Keratinocyte (primary cell): ENCODE results near the gene MAGI1. TPM values are rescaled to one million over a fixed set of nuclear protein-coding genes. Genes with fewer than 3 reads are reported as not detected.
"Not testable (repeated sequence)": the region's sequence is repeated elsewhere in the genome, so short reads cannot be mapped to it uniquely, and the experiment has no call there.

Experiments used
- DNase-seq: peaks from one replicate; pipeline ENCODE4 v3.0.0-alpha.2; 2011; ENCODE audit warnings: low read depth, missing footprints, low spot score
- FAIRE-seq: peaks from 2 replicates; lab custom pipeline; 2011; peaks lifted over from hg19 to GRCh38; lab: Jason Lieb, UNC
- H2AFZ ChIP-seq: 2 replicates; pipeline ENCODE4 v1.6.0; 2012; ENCODE audit warnings: low read length, control low read depth, inconsistent platforms; ENCODE audit not compliant: control insufficient read depth
- H3K27ac ChIP-seq: 2 replicates; pipeline ENCODE4 v1.5.1; 2011; ENCODE audit warnings: low read length; ENCODE audit not compliant: control insufficient read depth, insufficient read depth
- H3K27me3 ChIP-seq: 3 replicates; pipeline ENCODE4 v1.6.0; 2011; ENCODE audit warnings: low read length; ENCODE audit not compliant: control insufficient read depth, insufficient read depth; ENCODE audit errors: extremely low read depth
- H3K36me3 ChIP-seq, 2 experiments: 2 replicates in 1 of 2; 3 replicates in 1 of 2; pipeline ENCODE4 v1.5.1; 2011; ENCODE audit warnings: low read length in 2 of 2, mild to moderate bottlenecking in 1 of 2; ENCODE audit not compliant: control insufficient read depth in 2 of 2, insufficient read depth in 2 of 2; ENCODE audit errors: extremely low read depth in 1 of 2
- H3K4me1 ChIP-seq: 3 replicates; pipeline ENCODE4 v1.5.1; 2011; ENCODE audit warnings: low read length; ENCODE audit not compliant: control insufficient read depth, insufficient read depth; ENCODE audit errors: extremely low read depth
- H3K4me2 ChIP-seq: 3 replicates; pipeline ENCODE4 v1.6.0; 2011; ENCODE audit warnings: low read depth, low read length; ENCODE audit not compliant: control insufficient read depth, insufficient read depth; ENCODE audit errors: extremely low read depth
- H3K4me3 ChIP-seq, 3 experiments: fragments of 200-600 bp in 1 of 3; sonication (generic) in 1 of 3; 2 replicates in 2 of 3; 3 replicates in 1 of 3; pipeline ENCODE4 v1.5.1; 2011 to 2016; ENCODE audit warnings: low read length in 3 of 3, mild to moderate bottlenecking in 3 of 3, control low read depth in 2 of 3, inconsistent platforms in 1 of 3, low read depth in 1 of 3, mixed read lengths in 1 of 3, mixed run types in 1 of 3, moderate library complexity in 1 of 3; ENCODE audit not compliant: control insufficient read depth in 2 of 3, insufficient read depth in 2 of 3; ENCODE audit errors: extremely low read depth in 1 of 3
- H3K79me2 ChIP-seq: 2 replicates; pipeline ENCODE4 v1.6.0; 2012; ENCODE audit warnings: low read length; ENCODE audit not compliant: control insufficient read depth, insufficient read depth
- H3K9ac ChIP-seq: 3 replicates; pipeline ENCODE4 v1.6.0; 2011; ENCODE audit warnings: low read length; ENCODE audit not compliant: control insufficient read depth, insufficient read depth; ENCODE audit errors: extremely low read depth
- H3K9me1 ChIP-seq: 3 replicates; pipeline ENCODE4 v1.6.0; 2011; ENCODE audit warnings: low read length; ENCODE audit not compliant: control insufficient read depth, insufficient read depth; ENCODE audit errors: extremely low read depth
- H3K9me3 ChIP-seq: 2 replicates; pipeline ENCODE4 v1.5.1; 2012; ENCODE audit warnings: low read depth, low read length; ENCODE audit not compliant: control insufficient read depth
- H4K20me1 ChIP-seq: 3 replicates; pipeline ENCODE4 v1.6.0; 2011; ENCODE audit warnings: low read length; ENCODE audit not compliant: control insufficient read depth, insufficient read depth; ENCODE audit errors: extremely low read depth
- EZH2 ChIP-seq: IDR thresholded peaks from one replicate; pipeline ENCODE4 v1.6.1; 2012; ENCODE audit warnings: inconsistent platforms, mild to moderate bottlenecking, low read length, moderate library complexity
- dilution Hi-C: fragments of 300-500 bp; cut with MboI; formaldehyde crosslinking; loops from one replicate; pipeline ENCODE4 v1.7.0; 2020; ENCODE audit warnings: low sequenced_read_pairs; ENCODE audit not compliant: extremely low pct_ligation_motif_present
- polyA plus RNA-seq, 5 experiments: library from polyadenylated mRNA; depleted of rRNA in 3 of 5; stranded (reverse) in 3 of 5; stranded (forward) in 1 of 5; unstranded in 1 of 5; fragments of >200 nt; gene quantifications; 1 replicate in 1 of 5; 2 replicates in 3 of 5; 3 replicates in 1 of 5; pipeline versions ENCODE4 v1.2.1 to v1.2.3, GENCODE V29; 2011 to 2012; ENCODE audit warnings: missing spikeins in 2 of 5, low read depth in 1 of 5, low replicate concordance in 1 of 5
- TF ChIP-seq, protein P1 (sequence below), 3 experiments: IDR thresholded peaks in 1 of 3; conservative IDR thresholded peaks in 1 of 3; optimal IDR thresholded peaks in 1 of 3; 2 replicates in 2 of 3; 3 replicates in 1 of 3; pipeline versions ENCODE3 to v1.5.1; 2011; ENCODE audit warnings: low read length in 3 of 3, mild to moderate bottlenecking in 3 of 3, moderate library complexity in 2 of 3, control low read depth in 1 of 3, inconsistent platforms in 1 of 3; ENCODE audit not compliant: insufficient read depth in 2 of 3; ENCODE audit errors: extremely low read depth in 1 of 3

Gene MAGI1
- polyA plus RNA-seq, 1 donor (not counting 4 experiments of a cell fraction or from before 2014, with no cell fraction given), result 10.9 TPM

DNA sequence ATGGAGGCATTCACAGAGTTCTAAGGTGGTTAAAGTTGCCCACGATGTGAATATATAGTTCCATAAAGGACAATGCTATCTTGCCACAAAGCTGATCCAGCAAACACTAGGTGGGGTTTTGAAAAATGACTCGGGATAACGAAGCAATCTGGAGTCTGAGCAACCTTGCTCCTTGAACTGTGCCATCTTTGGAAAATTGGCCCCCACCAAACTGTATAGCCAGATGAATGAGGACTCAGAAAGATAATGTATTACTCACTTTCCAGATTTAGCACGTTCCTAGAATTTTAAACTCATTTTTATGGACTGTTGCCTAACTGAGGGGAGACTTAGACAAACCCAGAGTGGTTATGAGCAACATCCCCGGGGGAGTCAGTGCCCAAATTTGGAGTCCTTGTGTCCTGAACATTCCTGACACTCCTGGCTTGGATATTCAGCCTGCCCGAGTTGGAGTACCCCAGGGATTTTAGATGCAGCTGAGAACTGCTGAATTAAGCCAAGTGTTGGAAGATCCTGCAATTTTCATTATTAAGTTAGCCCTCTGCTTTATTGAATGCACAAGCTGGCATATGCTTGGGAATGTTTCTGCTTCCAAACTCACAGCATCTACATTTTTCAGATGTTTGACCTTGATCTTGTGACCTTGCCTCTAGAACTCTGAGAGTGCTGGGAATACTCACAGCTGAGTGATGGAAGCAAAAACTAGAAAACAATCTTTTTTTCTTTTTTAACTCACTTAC is 8.8 kb upstream of the MAGI1 start:
- Histone ChIP-seq H3K9ac (no peak overlapping the region), H3K4me3 (no peak overlapping the region), H3K27ac (no peak overlapping the region), H2AFZ (no peak overlapping the region), H3K9me1 (no peaks in the 10 kb centered on the region), H3K4me2 (no peak overlapping the region), H3K9me3 (no peaks in the 10 kb centered on the region), H4K20me1 (no peaks in the 10 kb centered on the region), H3K27me3 (no peaks in the 10 kb centered on the region), H3K36me3 (no peaks in the 10 kb centered on the region), H3K79me2 (no peaks in the 10 kb centered on the region), H3K4me1 (peaks cover 7% of the 10 kb centered on the region)
- TF ChIP-seq EZH2, result no peak
- TF ChIP-seq, protein P1, sequence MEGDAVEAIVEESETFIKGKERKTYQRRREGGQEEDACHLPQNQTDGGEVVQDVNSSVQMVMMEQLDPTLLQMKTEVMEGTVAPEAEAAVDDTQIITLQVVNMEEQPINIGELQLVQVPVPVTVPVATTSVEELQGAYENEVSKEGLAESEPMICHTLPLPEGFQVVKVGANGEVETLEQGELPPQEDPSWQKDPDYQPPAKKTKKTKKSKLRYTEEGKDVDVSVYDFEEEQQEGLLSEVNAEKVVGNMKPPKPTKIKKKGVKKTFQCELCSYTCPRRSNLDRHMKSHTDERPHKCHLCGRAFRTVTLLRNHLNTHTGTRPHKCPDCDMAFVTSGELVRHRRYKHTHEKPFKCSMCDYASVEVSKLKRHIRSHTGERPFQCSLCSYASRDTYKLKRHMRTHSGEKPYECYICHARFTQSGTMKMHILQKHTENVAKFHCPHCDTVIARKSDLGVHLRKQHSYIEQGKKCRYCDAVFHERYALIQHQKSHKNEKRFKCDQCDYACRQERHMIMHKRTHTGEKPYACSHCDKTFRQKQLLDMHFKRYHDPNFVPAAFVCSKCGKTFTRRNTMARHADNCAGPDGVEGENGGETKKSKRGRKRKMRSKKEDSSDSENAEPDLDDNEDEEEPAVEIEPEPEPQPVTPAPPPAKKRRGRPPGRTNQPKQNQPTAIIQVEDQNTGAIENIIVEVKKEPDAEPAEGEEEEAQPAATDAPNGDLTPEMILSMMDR (optimal IDR thresholded peaks at IDR 0.05 in 1 of 3, IDR thresholded peaks at IDR 0.05 in 1 of 3, conservative IDR thresholded peaks at IDR 0.05 in 1 of 3; ENCODE audit: extremely low read depth in 1 of 3, insufficient read depth in 2 of 3, low read length in 3 of 3), result no peak
- dilution Hi-C loops, result no loop called here
- no peak for DNase-seq
- no peak for FAIRE-seq

DNA sequence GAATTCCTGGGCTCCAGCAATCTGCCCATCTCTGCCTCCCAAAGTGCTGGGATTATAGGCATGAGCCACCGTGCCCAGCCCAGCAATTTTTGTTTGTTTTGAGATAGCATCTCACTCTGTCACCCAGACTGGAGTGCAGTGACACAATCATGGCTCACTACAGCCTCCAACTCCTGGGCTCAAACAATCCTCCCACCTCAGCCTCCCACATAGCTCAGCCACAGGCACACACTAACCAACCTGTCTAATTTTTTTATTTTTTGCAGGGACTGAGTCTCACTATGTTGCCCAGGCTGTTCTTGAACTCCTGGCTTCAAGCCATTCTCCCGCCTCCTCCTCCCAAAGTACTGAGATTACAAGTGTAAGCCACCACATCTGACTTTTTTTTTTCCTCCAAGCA is 7.6 kb upstream of the MAGI1 start:
- H4K20me1 ChIP-seq, H3K9me1 ChIP-seq, H3K27ac ChIP-seq, H3K9ac ChIP-seq, H2AFZ ChIP-seq, H3K4me1 ChIP-seq, H3K4me2 ChIP-seq, H3K9me3 ChIP-seq, H3K79me2 ChIP-seq, H3K27me3 ChIP-seq, dilution Hi-C loops, H3K36me3 ChIP-seq, FAIRE-seq, DNase-seq, H3K4me3 ChIP-seq: not testable (repeated sequence)

- TF ChIP-seq, protein P1 (optimal IDR thresholded peaks at IDR 0.05 in 1 of 3, IDR thresholded peaks at IDR 0.05 in 1 of 3, conservative IDR thresholded peaks at IDR 0.05 in 1 of 3; ENCODE audit: extremely low read depth in 1 of 3, insufficient read depth in 2 of 3, low read length in 3 of 3), result no peak
- no peak for TF ChIP-seq EZH2
- H4K20me1 ChIP-seq, result no peaks in the 10 kb centered on the region
- no peaks in the 10 kb centered on the region for H3K9me3 ChIP-seq
- no peak for FAIRE-seq
- peaks cover 2% of the 10 kb centered on the region for H3K4me1 ChIP-seq
- peaks cover 13% of the 10 kb centered on the region for H3K79me2 ChIP-seq
- no peak overlapping the region for H3K4me2 ChIP-seq
- no peak overlapping the region for H3K4me3 ChIP-seq
- no peak overlapping the region for H2AFZ ChIP-seq
- H3K9ac ChIP-seq, result no peak overlapping the region
- no peak for DNase-seq
- H3K9me1 ChIP-seq, result no peaks in the 10 kb centered on the region
- no peak overlapping the region for H3K27ac ChIP-seq
- dilution Hi-C loops, result no loop called here
- H3K36me3 ChIP-seq, result no peaks in the 10 kb centered on the region
- H3K27me3 ChIP-seq, result no peaks in the 10 kb centered on the region
These were observed 3.1 kb upstream of the MAGI1 start for GRCh38 chr3:66041828-66042227.
